ENCODE data around the gene TENT4A. TPM values are rescaled to one million over a fixed set of nuclear protein-coding genes. Genes with fewer than 3 reads are reported as not detected.

Gene TENT4A
- total and polyA plus RNA-seq, 2 donors: 8.4 to 18.7 TPM

DNA sequence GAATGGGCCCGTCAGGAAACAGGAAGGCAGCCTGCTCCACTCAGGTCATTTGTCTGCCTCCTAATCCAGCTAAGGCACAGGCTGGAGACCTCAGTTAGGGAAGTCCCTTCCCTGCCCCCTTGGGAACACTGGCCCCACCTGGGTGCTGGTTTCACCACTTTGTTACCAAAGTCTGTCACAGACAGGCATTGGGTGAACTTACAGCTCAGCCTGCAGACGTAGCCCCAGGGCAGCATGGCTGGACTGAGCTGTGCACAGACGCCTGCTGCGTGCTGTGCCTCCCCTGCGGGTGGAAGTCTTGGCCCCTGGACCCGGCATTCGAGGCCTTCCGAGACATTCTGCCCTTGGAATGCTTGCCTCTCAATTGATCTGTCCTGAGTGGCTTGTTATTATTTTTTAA is 48.9 kb downstream of the TENT4A start:
- DNase-seq (ENCODE audit: low read depth in 6 of 9, low spot score in 9 of 9): no peak
- Histone ChIP-seq H3K36me3 (ENCODE audit: control insufficient read depth in 2 of 2, insufficient read depth in 2 of 2, low read length in 1 of 2) (peaks cover 12% of the 10 kb centered on the region in 2 donors), H3K27ac (ENCODE audit: low read depth in 1 of 2, low read length in 1 of 2) (no peak overlapping the region), H3K4me1 (ENCODE audit: control insufficient read depth in 2 of 2, insufficient read depth in 2 of 2, low read length in 2 of 2) (peaks cover 7 to 8% of the 10 kb centered on the region in 2 donors), H3K9me3 (ENCODE audit: control insufficient read depth in 2 of 2, insufficient read depth in 1 of 2, low read length in 1 of 2) (no peaks in the 10 kb centered on the region), H3K27me3 (ENCODE audit: control insufficient read depth in 2 of 2, insufficient read depth in 1 of 2, low read length in 1 of 2) (no peaks in the 10 kb centered on the region), H3K4me3 (ENCODE audit: low read length in 2 of 2) (no peak overlapping the region)
- 98% methylated on average over 8 of the region's 8 CpGs for WGBS

DNA sequence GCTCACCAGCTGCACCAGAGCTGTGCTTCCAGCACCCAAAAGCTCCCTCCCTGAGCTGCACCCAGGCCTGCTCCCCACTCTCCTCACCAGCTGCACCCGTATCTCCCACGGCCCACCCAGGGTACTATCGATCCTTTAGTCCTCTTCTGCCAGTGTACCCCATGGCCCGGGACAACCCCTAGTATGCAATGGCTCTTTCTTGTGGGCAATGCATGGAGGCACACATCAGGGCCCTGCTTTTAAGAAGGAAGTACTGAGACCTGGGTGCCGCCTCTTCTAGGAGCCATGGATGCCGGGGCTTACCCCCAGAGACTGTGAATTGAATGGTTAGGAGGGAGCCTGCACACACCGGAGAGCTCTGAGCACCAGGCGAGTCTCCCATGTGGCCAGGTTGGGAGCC is 49.5 kb downstream of the TENT4A start:
- 97% methylated on average over 8 of the region's 8 CpGs for WGBS
- peaks cover 7 to 8% of the 10 kb centered on the region in 2 donors for H3K4me1 ChIP-seq (ENCODE audit: control insufficient read depth in 2 of 2, insufficient read depth in 2 of 2, low read length in 2 of 2)
- H3K9me3 ChIP-seq (ENCODE audit: control insufficient read depth in 2 of 2, insufficient read depth in 1 of 2, low read length in 1 of 2): no peaks in the 10 kb centered on the region
- no peak overlapping the region for H3K4me3 ChIP-seq (ENCODE audit: low read length in 2 of 2)
- peaks cover 8 to 10% of the 10 kb centered on the region in 2 donors for H3K36me3 ChIP-seq (ENCODE audit: control insufficient read depth in 2 of 2, insufficient read depth in 2 of 2, low read length in 1 of 2)
- H3K27ac ChIP-seq (ENCODE audit: low read depth in 1 of 2, low read length in 1 of 2): no peak overlapping the region
- no peaks in the 10 kb centered on the region for H3K27me3 ChIP-seq (ENCODE audit: control insufficient read depth in 2 of 2, insufficient read depth in 1 of 2, low read length in 1 of 2)
- no peak for DNase-seq (ENCODE audit: low read depth in 6 of 9, low spot score in 9 of 9)

DNA sequence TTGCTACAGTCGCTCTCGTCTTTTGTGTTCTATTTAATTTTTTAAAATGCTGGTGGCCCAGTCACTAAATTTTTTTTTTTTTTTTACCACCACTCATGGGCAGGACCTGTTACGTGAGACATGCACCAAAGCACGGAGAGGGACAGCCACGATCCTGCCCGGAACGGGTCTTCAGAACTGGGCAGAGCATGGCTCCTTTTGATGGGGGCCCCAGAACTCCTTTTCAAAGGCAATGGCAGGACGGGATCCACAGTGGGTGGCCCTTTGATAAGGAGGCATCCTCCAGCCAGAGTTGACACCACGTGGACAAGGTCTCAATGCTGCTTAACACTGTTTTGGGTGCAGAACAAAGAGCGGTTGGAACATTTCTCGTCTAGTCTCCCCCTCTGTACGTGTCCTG is 50.0 kb downstream of the TENT4A start:
- H3K27ac ChIP-seq (ENCODE audit: low read depth in 1 of 2, low read length in 1 of 2): no peak overlapping the region
- H3K27me3 ChIP-seq (ENCODE audit: control insufficient read depth in 2 of 2, insufficient read depth in 1 of 2, low read length in 1 of 2): no peaks in the 10 kb centered on the region
- no peaks in the 10 kb centered on the region for H3K9me3 ChIP-seq (ENCODE audit: control insufficient read depth in 2 of 2, insufficient read depth in 1 of 2, low read length in 1 of 2)
- H3K36me3 ChIP-seq (ENCODE audit: control insufficient read depth in 2 of 2, insufficient read depth in 2 of 2, low read length in 1 of 2): peaks cover 3 to 6% of the 10 kb centered on the region in 2 donors
- no peak overlapping the region for H3K4me3 ChIP-seq (ENCODE audit: low read length in 2 of 2)
- H3K4me1 ChIP-seq (ENCODE audit: control insufficient read depth in 2 of 2, insufficient read depth in 2 of 2, low read length in 2 of 2): peaks cover 7 to 8% of the 10 kb centered on the region in 2 donors
- DNase-seq (ENCODE audit: low read depth in 6 of 9, low spot score in 9 of 9): no peak
- 97% methylated on average over 12 of the region's 12 CpGs for WGBS

DNA sequence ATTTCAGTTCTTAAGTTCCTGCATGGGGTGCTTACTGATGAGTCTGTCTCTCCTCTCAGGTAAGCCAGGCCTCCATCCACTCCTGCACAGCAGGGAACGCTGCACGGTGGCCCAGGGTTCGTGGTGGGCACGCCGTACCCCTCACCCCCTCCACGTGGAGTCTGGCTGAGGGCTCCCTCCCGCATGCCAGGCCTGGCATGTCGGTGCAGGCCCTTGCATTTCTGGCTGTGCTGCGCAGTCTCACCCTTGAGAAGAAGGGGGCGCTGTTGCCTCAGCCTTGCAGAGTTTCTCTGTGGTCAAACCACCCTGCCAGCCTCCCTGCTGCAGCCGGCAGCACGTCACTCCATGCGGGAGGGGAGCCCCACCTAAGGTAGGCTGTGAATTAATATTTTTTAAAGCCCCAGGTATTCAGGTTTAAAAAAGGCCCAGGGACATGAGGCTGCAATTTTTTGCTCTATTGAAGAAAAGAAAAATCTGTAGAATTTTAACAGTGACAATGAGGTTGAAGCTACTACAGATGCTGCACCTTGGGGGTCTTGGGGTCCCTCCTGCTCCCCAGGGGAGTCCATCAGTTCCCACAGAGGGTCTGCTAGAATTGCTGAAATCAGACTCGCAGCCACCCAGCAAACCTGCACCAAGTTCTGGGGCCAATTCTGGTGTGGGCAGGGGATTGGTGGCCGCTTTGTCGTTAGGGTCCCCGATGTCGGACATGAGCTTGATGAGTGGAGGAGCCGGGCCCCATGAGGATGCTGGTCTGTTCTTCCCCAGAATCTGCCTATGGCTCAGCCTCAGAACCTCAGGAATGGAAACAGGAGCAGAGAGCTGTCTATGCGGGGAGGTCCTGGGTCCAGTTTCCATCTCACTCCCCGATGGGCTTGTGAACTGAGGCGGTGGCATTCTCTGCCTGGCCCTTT is 52.6 kb downstream of the TENT4A start:
- H3K27ac ChIP-seq (ENCODE audit: low read depth in 1 of 2, low read length in 1 of 2): no peak overlapping the region
- peaks cover 7 to 8% of the 10 kb centered on the region in 2 donors for H3K4me1 ChIP-seq (ENCODE audit: control insufficient read depth in 2 of 2, insufficient read depth in 2 of 2, low read length in 2 of 2)
- DNase-seq (ENCODE audit: low read depth in 6 of 9, low spot score in 9 of 9): peak in 8 of 9 donors; percentile 24 to 75 (median 37)
- no peaks in the 10 kb centered on the region for H3K27me3 ChIP-seq (ENCODE audit: control insufficient read depth in 2 of 2, insufficient read depth in 1 of 2, low read length in 1 of 2)
- no peaks in the 10 kb centered on the region for H3K36me3 ChIP-seq (ENCODE audit: control insufficient read depth in 2 of 2, insufficient read depth in 2 of 2, low read length in 1 of 2)
- no peak overlapping the region for H3K4me3 ChIP-seq (ENCODE audit: low read length in 2 of 2)
- 37% methylated on average over 22 of the region's 22 CpGs for WGBS
- H3K9me3 ChIP-seq (ENCODE audit: control insufficient read depth in 2 of 2, insufficient read depth in 1 of 2, low read length in 1 of 2): no peaks in the 10 kb centered on the region

DNA sequence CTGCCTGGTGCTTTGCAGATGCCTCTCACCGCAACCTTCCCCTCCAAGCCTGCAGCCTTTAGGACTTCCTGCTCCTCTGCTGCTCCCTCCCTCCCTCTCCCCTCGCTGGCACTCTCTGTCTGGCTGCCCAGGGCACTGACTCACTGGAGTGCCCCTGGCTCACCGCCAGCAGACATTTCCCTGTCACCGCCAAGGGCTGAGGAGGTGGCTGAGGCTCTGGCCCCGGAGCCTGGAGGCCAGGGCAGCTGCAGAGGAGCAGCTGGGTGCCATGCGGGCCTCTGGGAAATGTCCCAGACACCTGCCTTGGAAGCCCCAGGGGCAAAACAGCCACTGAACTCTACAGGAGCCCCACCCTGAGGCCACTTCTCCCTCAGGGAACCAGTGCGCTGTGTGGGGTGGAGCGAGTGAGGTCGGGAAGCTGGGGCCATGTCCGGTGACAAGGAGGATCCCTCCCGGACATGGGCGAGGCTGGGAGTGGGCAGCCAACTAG is 53.4 kb downstream of the TENT4A start:
- H3K36me3 ChIP-seq (ENCODE audit: control insufficient read depth in 2 of 2, insufficient read depth in 2 of 2, low read length in 1 of 2): no peaks in the 10 kb centered on the region
- H3K27me3 ChIP-seq (ENCODE audit: control insufficient read depth in 2 of 2, insufficient read depth in 1 of 2, low read length in 1 of 2): no peaks in the 10 kb centered on the region
- H3K4me1 ChIP-seq (ENCODE audit: control insufficient read depth in 2 of 2, insufficient read depth in 2 of 2, low read length in 2 of 2): peaks cover 7 to 8% of the 10 kb centered on the region in 2 donors
- no peak overlapping the region for H3K4me3 ChIP-seq (ENCODE audit: low read length in 2 of 2)
- WGBS: 38% methylated on average over 12 of the region's 12 CpGs
- H3K27ac ChIP-seq (ENCODE audit: low read depth in 1 of 2, low read length in 1 of 2): no peak overlapping the region
- peak in 1 of 9 donors; percentile 11 for DNase-seq (ENCODE audit: low read depth in 6 of 9, low spot score in 9 of 9)
- no peaks in the 10 kb centered on the region for H3K9me3 ChIP-seq (ENCODE audit: control insufficient read depth in 2 of 2, insufficient read depth in 1 of 2, low read length in 1 of 2)

DNA sequence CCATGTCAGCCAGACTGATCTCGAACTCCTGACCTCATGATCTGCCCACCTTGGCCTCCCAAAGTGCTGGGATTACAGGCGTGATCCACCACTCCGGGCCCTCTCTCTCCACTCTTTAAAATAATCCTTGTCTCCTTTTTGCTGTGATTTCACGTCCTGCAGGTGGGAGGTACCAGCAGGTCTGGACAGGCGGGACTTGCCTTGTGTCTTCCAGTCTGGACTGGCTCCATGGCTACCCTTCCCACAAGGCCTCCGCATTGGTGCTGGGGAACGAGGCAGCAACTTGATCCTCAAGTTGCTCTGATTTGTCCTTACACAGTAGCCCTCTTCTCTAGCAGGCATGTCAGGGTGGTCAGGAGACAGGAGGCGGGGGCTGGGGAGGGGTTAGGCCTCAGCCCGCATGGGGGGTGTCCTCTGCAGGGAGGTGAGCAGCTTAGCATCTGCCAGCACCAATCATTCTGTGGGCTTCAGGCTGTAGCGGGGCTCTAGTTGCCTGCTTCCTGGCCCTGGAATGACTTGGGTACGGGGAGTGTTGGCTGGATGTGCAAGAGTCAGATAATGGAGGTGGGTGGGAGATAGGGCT is 54.3 kb downstream of the TENT4A start:
- Histone ChIP-seq H3K27ac (ENCODE audit: low read depth in 1 of 2, low read length in 1 of 2) (no peak overlapping the region), H3K4me3 (ENCODE audit: low read length in 2 of 2) (no peak overlapping the region), H3K36me3 (ENCODE audit: control insufficient read depth in 2 of 2, insufficient read depth in 2 of 2, low read length in 1 of 2) (no peaks in the 10 kb centered on the region), H3K4me1 (ENCODE audit: control insufficient read depth in 2 of 2, insufficient read depth in 2 of 2, low read length in 2 of 2) (peaks cover 7 to 8% of the 10 kb centered on the region in 2 donors), H3K9me3 (ENCODE audit: control insufficient read depth in 2 of 2, insufficient read depth in 1 of 2, low read length in 1 of 2) (no peaks in the 10 kb centered on the region), H3K27me3 (ENCODE audit: control insufficient read depth in 2 of 2, insufficient read depth in 1 of 2, low read length in 1 of 2) (no peaks in the 10 kb centered on the region)
- WGBS: 95% methylated on average over 11 of the region's 11 CpGs
- no peak for DNase-seq (ENCODE audit: low read depth in 6 of 9, low spot score in 9 of 9)

DNA sequence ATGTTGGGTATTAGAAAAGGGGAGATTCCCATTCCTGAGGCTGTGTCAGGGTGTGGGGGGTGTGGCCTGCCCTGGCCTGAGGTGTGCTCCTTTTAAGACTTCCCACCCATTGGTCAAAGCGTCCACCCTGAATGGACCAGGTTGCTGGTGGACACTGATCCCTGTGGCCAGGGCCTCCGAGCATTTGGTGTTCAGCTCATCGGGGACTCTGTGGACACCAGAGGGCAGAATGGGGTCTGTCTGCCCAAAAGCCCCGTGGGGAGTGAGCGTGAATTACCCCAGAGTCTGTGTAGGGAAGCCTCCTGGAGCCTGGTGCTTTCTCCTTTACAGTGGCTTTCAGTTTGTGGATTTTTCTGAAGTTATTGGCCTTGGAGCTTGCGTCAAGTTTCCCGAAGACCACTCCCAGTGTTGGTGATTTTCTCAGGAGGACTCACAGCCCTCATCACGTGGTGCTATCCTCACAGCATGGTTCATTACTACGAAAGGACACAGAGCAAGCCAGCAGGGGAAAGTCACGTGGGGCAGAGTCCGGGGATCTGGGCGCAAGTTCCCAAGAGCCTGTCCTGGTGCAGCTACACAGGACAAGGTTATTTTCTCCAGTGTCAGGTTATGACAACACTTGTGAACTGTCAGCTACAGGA is 55.5 kb downstream of the TENT4A start:
- 98% methylated on average over 12 of the region's 12 CpGs for WGBS
- Histone ChIP-seq H3K27me3 (ENCODE audit: control insufficient read depth in 2 of 2, insufficient read depth in 1 of 2, low read length in 1 of 2) (no peaks in the 10 kb centered on the region), H3K4me3 (ENCODE audit: low read length in 2 of 2) (no peak overlapping the region), H3K27ac (ENCODE audit: low read depth in 1 of 2, low read length in 1 of 2) (no peak overlapping the region), H3K36me3 (ENCODE audit: control insufficient read depth in 2 of 2, insufficient read depth in 2 of 2, low read length in 1 of 2) (no peaks in the 10 kb centered on the region), H3K4me1 (ENCODE audit: control insufficient read depth in 2 of 2, insufficient read depth in 2 of 2, low read length in 2 of 2) (peaks cover 7 to 8% of the 10 kb centered on the region in 2 donors), H3K9me3 (ENCODE audit: control insufficient read depth in 2 of 2, insufficient read depth in 1 of 2, low read length in 1 of 2) (no peaks in the 10 kb centered on the region)
- no peak for DNase-seq (ENCODE audit: low read depth in 6 of 9, low spot score in 9 of 9)

DNA sequence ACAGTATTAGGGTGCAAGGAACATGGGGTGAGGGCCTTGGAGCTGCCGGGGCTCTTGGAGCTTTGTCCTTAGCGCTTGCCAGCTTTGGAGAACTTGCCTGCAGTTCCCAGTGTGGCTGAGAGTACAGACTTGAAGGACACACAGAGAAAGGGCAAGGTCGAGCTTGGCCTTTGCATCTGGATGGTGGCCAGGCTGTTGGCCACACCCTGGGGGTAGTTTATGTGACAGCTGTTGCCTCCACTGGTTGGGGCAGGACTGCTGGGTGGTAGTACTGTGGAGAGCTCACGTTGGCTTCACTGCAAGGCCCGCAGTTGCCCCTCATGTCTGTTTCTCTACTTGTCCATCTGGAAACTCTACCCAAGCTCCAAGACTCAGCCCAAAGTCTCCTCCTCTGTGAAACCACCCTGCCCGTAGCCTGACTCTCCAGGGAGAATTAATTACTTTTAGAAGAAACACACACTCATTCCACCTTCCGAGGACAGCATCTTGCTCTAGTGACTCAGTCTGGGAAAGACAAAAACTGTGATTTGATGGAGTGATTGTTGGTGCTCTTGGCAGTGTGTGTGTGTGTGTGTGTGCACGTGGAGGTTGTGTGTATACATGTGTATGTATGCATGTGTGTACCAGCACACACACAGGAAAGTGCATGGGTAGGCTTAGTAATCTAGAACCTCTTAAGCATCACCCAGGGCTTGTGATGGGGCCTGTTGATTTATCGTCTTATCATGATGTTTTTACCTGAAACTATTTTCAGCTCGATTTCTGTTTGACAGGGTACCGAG is 57.8 kb downstream of the TENT4A start:
- H3K27ac ChIP-seq (ENCODE audit: low read depth in 1 of 2, low read length in 1 of 2): no peak overlapping the region
- H3K4me3 ChIP-seq (ENCODE audit: low read length in 2 of 2): no peak overlapping the region
- H3K4me1 ChIP-seq (ENCODE audit: control insufficient read depth in 2 of 2, insufficient read depth in 2 of 2, low read length in 2 of 2): peaks cover 3 to 6% of the 10 kb centered on the region in 2 donors
- DNase-seq (ENCODE audit: low read depth in 6 of 9, low spot score in 9 of 9): no peak
- 96% methylated on average over 11 of the region's 11 CpGs for WGBS
- no peaks in the 10 kb centered on the region for H3K9me3 ChIP-seq (ENCODE audit: control insufficient read depth in 2 of 2, insufficient read depth in 1 of 2, low read length in 1 of 2)
- no peaks in the 10 kb centered on the region for H3K36me3 ChIP-seq (ENCODE audit: control insufficient read depth in 2 of 2, insufficient read depth in 2 of 2, low read length in 1 of 2)
- H3K27me3 ChIP-seq (ENCODE audit: control insufficient read depth in 2 of 2, insufficient read depth in 1 of 2, low read length in 1 of 2): peaks cover 0 to 7% of the 10 kb centered on the region in 2 donors

Data from thymus (tissue), 11 donors.